Coronary artery (tissue), 2 donors: ENCODE data around the gene MGLL.

Experiments used
- DNase-seq: peaks from one replicate; pipeline ENCODE4 v3.0.0-alpha.2; 2017; ENCODE audit warnings: low spot score
- H3K27ac ChIP-seq, 2 donors: fragments of 200-600 bp; sonication (generic); one replicate each; pipeline ENCODE4 v1.5.1; 2016 to 2019
- H3K4me3 ChIP-seq: fragments of 200-600 bp; sonication (generic); 2 replicates; pipeline ENCODE4 v1.5.1; 2016; ENCODE audit warnings: mild to moderate bottlenecking, moderate library complexity
- CTCF ChIP-seq: fragments of 200-600 bp; sonication (generic); IDR thresholded peaks from one replicate; pipeline ENCODE4 v1.5.1; 2019; ENCODE audit warnings: antibody characterized with exemption

The MGLL gene

GRCh38 chr3:127676456-127676855 lies 145.9 kb downstream of the MGLL start:
- no peak for TF ChIP-seq CTCF
- peak; percentile 50 for DNase-seq
- Histone ChIP-seq H3K27ac (no peak overlapping the region), H3K4me3 (no peak overlapping the region)

GRCh38 chr3:127675651-127676391 lies 146.5 kb downstream of the MGLL start:
- no peak overlapping the region for H3K27ac ChIP-seq
- no peak overlapping the region for H3K4me3 ChIP-seq
- no peak for TF ChIP-seq CTCF
- peak; percentile 58 for DNase-seq

- no peak for TF ChIP-seq CTCF
- H3K4me3 ChIP-seq: peak overlapping the region; percentile 97
- no peak overlapping the region for H3K27ac ChIP-seq
- DNase-seq: peak; percentile 67
Observed at GRCh38 chr3:127674790-127675189, 147.5 kb downstream of the MGLL start.

- peak overlapping the region; percentile 97 for H3K4me3 ChIP-seq
- H3K27ac ChIP-seq: peak overlapping the region; percentile 95
- no peak for TF ChIP-seq CTCF
- peak; percentile 73 for DNase-seq
Observed at GRCh38 chr3:127674101-127674721, 148.1 kb downstream of the MGLL start.

- peak; percentile 78 for DNase-seq
- no peak for TF ChIP-seq CTCF
- Histone ChIP-seq H3K27ac (peak overlapping the region; percentile 95), H3K4me3 (peak overlapping the region; percentile 97)
Observed at GRCh38 chr3:127673191-127674100, 148.9 kb downstream of the MGLL start.

GRCh38 chr3:127672429-127673190 lies 149.7 kb downstream of the MGLL start, which contains the start of gene ABTB1:
ABTB1 (plus strand) TSS chr3:127672952; CDS start chr3:127673026, 74 bp downstream.
- H3K4me3 ChIP-seq: peak within 1 kb of the TSS; percentile 97
- peak; percentile 85 for DNase-seq
- peak within 1 kb of the TSS; percentile 95 for H3K27ac ChIP-seq
- TF ChIP-seq CTCF: no peak
